Activated CD4-positive, CD25-positive, alpha-beta regulatory T cell (primary cell): ENCODE data around the gene TEX55.
"Not testable (repeated sequence)": the region's sequence is repeated elsewhere in the genome, so short reads cannot be mapped to it uniquely, and the experiment has no call there.

Experiments
- DNase-seq, 4 experiments: peaks; one replicate each; lab custom pipeline; 2025; lab: John Stamatoyannopoulos, UW

The TEX55 gene

DNA sequence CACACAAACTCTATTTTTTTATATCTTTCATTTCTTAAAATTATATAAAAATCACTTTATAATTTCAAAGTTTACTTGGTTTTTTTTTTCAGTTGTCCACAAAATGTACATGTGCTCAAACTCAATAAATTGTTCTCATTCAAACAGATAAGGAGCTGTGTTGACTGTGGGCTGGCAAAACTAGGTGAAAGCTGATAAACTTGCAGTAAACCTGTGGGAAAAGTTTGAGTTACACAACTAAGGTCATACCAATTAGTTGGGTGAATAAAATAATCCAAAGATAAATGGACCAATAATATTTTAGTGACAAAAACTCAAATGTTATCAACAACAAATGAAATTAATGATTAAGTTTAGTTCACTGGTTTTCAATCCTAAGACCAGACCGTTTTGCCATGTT lies 14.8 kb downstream of the TEX55 start:
- DNase-seq = no peak

DNA sequence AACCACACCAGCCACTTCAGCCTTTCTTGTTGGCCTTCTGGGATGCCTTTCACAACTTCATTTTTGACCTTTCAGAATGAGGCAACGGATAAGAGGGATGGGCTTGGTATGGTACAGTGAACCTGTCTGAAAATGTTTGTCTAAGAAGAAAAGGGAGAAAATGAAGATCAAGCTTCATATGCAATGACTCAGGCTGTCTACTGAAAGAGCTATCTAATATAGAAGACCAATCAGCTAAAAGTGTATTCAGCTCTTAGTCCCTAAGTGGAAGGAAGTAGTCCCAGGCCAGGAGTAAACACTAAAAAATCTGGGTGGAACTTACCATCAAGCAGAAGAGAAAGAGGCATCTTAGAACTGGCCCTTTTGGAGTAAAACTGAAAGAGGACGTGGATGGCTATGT lies 15.3 kb downstream of the TEX55 start:
- no peak for DNase-seq

DNA sequence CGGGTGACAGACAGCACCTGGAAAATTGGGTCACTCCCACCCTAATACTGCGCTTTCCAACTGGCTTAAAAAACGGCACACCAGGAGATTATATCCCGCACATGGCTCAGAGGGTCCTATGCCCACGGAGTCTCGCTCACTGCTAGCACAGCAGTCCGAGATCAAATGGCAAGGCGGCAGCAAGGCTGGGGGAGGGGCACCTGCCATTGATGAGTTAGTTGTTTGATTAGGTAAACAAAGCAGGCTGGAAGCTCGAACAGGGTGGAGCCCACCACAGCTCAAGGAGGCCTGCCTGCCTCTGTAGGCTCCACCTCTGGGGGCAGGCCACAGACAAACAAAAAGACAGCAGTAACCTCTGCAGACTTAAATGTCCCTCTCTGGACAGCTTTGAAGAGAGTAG lies 18.8 kb downstream of the TEX55 start:
- DNase-seq = not testable (repeated sequence)

DNA sequence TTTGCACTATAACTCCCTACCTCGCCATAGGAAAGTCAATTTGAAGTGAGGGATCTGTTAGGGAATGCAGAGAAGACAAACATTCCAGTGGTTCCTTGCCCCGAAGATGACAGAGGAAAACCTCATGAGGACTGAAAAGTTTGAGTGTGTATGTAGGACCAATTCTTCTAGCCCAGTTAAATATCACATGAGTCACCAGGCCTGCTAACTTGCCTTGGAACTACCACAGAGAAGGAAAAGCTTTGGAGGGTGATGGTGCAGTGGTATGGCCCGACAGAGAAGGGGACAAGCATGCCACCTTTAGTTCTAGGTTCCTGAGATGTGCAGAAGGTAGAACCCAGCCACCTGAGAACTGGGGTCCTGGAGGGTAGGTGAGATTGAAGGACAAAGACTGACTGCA lies 24.9 kb downstream of the TEX55 start:
- DNase-seq = no peak

DNA sequence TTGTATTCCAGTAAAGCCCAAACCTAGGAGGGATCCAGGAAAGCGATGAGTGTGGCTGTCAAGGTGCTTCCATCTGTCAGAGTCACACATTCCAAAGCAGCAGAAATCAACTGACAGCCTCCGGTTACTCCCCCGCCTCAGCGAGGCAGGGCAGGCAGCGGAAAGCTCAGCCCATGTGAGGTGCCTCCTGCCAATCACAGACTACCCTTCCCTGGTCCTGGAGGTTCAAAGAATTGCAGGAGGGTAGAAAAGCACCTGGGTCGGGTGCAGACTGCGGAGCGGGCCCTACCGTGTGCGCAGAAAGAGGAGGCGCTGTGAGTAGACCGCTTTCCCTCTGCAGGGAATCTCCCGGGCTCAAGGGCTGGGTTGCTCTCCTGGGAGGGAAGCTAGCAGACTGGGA lies 27.4 kb downstream of the TEX55 start, which contains the start of gene UPK1B:
Gene UPK1B, plus strand, starts transcription at position 274 of the 400 bp plus-strand sequence. CDS start 13,144 bp downstream, outside the sequence.
- DNase-seq = no peak

DNA sequence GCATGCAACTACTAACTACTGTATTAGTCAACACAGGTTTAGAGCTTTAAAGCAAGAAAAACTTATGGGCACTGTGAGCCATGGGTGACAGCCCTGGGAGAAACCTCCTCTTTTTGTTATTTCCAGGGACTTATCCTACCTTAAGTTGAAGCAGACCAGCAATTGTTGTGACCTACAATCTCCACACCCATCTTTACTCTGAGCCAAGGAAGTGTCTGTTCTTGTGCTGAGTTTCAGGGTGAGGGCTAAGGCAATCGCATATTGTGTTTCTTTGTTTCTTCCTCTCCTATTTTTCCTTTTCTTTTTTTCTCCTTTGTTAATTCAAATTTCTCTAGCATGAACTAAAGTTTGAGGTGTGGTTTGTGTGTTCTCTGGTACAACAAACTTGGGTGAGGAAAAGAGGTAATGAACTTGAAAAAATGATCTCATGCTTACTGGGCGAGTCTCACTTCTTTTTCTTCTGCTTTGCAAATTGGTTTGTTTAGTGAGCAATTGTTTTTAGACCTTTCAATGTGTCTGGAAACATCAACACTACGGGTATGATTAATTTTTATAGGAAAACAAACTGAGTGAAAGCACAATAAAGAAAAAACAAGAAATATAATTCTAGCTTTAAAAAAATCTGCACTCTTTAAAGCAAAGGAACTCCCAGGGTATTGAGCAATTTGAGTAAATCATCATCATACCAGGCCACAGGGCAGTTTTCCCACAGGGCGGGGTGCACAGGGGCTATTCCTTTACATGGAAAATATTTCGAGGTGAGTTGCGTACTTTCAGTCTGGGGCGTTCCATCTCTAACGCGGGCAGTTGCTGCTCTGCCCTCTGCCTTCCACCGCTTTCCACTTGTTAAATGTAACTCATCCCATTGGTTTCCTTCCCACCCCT lies 30.1 kb downstream of the TEX55 start:
- no peak for DNase-seq

DNA sequence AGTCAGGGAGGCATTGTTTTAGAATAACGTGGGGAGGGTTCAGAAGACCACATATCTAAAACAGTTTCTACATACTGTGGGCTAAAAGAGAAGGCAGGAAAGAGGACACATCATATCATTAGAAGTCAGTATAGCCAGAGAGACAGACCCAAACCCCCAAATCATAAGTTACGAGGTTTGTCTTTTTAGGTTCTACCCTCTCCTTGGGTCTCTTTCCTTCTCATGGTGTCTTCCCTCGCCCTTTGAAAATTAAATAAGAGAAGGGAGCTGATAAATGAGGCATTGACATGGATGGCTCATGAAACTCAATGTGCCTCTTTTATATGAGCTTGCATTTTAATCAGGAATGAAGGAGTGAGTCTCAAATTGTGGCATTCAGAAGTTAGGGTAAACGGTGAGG lies 30.8 kb downstream of the TEX55 start:
- DNase-seq = no peak

DNA sequence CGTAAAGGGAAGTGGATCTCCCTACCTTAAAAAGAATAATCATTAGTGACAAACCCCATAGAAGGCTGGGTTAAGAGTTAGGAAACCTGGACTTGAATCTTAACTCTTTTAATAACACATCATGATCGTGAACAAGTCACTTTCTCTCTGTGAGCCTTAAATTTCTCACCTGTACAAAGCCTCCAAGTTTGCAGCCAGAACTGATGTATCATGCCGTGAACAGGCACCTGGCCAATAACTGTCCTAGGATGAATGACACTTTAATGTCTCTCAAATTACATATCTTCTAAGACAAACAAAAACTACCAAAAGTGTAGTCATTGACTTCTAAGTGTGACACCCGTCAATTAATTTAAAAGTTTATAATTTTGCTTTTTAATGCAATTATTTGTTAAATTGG lies 31.4 kb downstream of the TEX55 start:
- DNase-seq = no peak

DNA sequence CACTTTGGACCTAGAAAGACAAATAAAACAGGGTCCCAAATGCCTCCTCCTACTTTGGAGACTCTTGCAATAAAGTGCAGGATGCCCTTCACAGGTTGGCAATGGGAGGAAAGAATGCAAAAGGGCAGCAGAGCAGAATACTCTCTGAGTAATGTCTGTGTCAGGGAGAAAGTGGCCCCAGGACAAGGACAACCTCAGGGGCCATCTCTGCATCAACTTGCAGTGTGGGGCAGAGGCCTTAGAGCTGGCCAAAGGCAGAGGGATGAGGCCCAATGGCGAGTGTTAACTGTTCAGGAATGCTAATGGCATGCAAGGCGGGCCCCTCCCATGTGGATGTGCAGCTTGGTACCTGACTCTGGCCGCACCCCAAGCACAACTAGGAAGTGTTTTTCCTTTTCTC lies 35.8 kb downstream of the TEX55 start:
- DNase-seq = no peak

DNA sequence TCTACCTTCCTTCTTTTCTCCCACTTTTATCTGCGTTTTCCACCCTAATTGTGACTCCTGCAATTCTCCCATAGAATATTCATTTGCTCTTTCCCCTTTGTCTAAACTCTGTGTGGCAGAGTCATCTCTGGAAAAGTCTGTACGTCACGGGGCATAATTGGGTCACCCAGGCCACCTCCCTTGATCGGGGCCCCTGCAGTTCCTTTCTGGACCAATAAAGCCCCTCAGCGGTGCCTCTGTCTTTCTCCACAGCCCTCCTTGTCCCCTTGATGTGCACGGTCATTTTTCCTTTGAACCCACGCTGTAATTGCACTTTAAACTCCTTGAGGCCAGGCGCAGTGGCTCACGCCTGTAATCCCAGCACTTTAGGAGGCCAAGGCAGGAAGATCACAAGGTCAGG lies 38.1 kb downstream of the TEX55 start:
- no peak for DNase-seq

DNA sequence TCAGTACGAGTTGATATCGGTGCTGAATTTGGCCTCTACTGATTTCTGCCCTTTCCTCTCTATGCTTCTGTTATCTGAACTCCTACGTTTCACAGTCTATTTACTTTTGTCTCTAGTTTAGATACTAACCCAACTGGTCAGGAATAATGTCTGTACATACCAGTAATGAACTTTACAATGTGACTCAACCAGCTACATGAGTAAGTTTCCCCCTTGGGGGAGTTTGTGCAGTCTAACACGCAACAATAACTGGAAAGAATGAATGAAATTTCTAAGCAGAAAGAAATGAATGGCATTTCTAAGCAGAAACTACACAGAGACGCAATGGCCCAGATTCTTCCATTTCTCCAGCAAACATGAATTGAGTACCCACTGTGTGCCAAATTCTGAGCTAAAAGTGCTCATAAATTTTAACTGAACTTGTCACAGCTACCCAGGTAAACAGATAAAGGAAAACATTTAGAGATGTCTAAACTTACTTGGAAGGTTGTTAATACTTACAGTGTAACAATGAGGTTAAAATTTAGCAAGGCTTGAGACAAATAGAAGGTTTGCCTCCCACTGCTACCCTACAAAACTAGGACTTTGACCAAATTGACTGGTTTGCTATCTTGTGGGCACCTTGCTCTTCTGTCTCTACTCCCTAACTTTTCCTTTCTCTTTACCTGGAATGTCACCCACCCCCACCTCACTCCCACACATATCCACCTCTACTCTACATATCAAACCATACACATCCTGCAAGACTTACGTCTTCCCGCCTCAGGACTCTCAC lies 39.0 kb downstream of the TEX55 start:
- DNase-seq = no peak

DNA sequence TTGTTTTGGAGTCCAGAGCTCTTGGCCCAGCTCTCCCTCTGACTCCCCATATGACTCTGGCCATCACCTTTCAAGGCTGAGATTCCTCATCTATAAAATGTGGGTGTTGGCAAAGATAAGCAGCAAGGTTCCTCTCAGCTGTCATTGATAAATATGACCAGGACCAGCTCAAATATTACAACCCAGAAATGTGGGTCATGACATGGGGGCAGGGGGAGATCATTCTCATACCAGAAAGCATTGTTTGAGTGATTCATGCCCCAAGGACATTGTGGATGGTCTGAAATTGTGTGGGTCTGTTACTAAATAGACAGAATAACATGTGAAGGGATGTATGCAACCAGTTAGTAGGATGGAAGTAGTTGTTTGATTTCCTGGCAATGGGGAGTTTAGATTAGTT lies 41.3 kb downstream of the TEX55 start:
- DNase-seq = no peak

DNA sequence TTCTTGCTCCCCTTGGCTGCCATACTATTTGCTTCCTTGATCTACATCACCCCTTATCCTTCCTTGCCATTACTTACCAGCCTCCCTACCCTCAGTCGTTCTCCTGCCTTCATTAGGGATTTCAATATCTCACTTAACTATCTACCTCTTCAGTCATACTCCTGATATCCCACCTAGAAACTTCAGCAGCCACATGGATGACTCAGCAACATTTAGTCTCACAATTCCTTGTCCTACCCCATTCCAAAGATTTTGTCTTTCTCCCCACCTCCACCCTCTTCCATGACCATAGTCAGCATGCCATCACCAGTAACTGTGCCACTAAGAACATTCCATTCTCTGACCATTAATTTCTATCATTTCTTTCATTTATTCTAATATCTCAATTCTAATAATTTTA lies 45.8 kb downstream of the TEX55 start:
- no peak for DNase-seq

DNA sequence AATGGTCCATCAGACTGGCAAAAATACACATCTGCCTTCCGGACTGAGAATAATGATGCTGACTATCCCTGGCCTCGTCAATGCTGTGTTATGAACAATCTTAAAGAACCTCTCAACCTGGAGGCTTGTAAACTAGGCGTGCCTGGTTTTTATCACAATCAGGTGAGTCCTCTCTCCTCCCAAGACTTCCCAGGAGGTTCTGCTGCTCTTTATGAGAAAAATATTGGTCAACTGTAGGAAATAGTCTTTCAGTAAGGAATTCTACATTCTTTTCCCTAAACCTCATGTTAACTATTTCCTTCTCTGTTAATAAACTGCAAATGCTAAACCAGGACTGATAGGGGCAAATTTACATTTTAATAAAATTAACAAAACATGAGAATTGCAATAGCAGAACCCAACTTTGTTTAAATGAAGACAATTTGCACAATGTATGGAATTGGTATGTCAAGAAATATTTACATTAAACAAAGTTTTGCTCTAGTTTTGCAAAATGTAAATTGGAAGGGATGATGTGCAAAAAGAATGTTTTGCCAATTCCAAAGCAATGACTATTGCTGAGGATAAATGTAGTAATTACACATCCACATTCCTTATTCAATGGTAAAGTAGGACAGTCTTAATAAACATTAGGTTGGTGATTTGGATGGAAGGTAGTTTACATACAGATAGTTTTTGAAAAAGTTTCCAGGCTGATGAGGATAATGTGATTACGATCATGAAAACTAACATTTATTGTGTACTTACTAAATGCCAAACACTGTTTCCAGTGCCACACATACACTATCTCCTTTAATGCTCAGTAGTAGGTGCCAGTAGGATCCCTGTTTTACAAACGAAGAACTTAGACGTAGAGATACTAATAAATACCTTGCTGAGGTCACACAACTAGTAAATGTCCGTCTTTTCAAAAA lies 48.5 kb downstream of the TEX55 start:
- no peak for DNase-seq

DNA sequence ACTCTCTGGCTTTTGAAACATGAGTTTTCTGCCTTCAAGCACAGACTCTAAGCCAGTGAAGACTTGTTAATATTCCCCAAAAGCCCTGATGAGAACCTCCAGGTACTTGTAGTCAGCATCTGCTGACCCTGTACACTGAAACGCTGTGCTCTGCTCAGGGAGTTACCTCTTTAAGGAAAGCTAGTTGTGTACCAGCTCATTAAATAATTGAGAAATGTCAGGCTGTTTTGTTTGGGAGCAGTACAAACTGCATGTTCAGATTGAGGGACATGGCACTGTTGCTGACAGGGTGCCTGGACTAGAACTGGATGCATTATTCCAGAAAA lies 49.1 kb downstream of the TEX55 start:
- no peak for DNase-seq

DNA sequence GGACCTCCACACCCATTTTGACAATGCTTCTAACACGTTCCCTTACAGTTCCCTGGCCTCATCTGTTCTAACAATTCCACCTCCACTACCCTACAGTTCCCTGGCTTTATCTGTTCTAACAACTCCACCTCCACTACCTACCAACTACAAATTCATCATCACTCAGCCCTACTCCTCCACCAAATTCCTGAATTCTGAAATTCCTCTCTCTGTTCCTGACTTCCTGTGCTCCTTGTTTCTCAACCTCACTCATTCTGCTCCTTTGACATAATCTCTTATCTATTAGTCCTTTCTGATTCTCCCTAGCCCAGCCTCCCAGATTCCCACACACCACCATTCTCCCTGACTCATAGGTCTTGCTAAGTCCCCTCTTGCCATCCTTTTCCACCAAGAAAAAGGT lies 49.9 kb downstream of the TEX55 start:
- DNase-seq = no peak
